DMS153 treated with DMSO at 0.1 percent for 48 hours (cell line): Measurements from ENCODE around the gene PPP1R16B.

ENCODE experiments used
- DNase-seq: peaks from one replicate; lab custom pipeline; 2025; ENCODE audit not compliant: unreplicated experiment; lab: John Stamatoyannopoulos, UW

PPP1R16B gene

DNA sequence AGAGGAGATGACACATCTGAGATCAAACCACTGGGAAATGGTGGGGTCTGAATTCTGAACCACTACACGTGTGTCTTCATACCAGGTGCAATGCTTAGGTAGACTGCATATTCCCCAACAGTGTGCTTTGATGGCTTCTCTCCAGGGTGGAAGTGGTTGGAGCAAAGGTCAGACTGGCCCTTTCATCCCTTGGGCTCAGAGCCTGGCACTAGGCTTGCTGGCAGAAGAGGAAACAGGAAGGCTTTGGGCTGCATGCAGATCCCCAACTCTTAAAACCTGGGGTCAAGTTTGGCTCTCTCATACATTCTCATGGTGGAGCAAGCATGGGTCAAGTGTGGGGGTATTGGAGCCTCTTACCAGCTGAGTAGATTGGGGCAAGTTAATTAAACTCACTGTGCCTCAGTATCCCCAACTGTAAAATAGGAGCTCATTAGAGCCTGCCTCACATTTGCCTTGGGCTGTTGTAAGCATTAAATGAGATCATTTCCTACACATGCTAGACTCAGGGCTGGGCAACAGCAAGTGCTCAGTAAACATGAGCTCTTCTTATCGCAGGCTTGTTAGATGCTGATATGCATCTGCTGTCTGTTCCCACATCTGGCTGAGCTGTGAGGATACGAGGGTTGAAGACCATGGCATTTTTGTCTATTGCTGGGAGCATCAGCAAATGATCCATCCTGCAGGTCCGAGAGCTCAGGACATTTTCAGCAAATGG is 69.1 kb downstream of the PPP1R16B start:
- DNase-seq, result no peak

DNA sequence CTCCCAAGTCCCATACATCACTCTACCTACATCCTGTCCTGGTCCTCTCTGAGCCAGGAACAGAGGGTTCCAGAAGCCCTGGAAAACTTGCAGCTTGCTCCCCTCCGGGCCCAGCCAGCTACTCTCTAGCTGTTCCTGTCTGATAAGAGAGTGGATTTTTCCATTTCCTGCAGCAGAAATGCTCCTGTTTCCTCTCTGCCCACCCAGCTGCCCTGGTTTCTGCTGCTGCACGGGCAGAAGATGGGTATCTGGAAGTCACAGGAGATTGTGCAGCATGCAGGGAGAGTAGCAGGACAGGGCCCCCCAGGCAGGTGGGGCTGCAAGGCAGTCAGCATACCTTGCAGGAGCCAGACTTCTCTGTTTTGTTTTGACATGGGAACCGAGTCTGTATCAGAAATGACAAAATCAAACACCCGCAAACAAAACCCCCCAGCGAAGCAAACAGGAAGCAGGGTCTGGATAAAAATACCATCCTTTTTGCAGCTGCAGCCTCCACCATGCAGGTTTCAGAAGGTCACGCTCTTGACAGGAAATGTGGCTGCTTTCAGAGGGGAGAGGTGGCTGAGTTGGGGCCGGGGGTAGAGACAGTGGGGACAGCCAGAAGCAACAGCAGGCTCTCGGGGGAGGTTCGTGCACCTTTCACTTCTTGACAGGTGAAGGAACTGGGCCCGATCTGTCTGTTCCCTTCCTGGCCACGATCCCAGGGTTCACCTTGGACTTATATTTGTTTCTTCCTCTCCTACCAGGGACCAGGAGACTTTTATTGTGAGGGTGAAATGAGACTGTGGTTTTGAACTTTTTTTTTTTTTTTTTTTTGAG is 69.9 kb downstream of the PPP1R16B start:
- DNase-seq, result no peak

DNA sequence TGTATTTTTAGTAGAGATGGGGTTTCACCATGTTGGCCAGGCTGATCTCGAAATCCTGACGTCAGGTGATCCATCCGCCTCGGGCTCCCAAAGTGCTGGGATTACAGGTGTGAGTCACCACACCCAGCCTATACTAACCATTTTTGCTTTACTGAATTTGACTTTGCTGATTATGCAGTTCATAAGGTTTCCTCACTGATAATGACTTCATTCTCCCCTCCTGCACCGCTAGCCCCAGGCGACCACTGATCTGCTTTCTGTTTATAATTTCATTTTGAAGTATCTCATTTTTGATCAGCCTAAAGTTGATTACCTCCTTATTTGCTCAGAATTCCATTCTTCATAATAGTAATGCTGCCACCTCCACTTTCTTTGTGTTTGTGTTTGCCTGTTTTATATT is 72.0 kb downstream of the PPP1R16B start:
- DNase-seq, result no peak

DNA sequence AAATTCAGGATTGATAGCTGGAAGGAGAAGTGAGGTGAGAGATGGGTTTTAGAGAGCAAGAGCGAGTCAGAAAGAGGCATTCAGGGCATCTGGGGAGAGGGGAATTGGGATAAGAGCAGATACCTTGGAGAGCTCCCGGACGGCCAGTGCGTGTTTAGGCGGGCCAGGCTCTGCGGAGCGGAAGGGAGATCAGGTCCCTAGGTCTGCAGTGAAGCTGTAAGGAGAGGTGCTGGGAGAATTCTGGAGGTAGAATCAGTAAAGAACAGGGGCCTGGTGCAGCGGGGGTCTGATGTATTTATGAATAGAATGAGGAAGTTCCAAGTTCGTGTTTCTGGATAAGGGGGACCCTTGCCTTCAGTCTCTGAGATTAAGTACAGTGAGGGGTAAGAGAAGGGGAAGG is 73.4 kb downstream of the PPP1R16B start:
- DNase-seq, result no peak

DNA sequence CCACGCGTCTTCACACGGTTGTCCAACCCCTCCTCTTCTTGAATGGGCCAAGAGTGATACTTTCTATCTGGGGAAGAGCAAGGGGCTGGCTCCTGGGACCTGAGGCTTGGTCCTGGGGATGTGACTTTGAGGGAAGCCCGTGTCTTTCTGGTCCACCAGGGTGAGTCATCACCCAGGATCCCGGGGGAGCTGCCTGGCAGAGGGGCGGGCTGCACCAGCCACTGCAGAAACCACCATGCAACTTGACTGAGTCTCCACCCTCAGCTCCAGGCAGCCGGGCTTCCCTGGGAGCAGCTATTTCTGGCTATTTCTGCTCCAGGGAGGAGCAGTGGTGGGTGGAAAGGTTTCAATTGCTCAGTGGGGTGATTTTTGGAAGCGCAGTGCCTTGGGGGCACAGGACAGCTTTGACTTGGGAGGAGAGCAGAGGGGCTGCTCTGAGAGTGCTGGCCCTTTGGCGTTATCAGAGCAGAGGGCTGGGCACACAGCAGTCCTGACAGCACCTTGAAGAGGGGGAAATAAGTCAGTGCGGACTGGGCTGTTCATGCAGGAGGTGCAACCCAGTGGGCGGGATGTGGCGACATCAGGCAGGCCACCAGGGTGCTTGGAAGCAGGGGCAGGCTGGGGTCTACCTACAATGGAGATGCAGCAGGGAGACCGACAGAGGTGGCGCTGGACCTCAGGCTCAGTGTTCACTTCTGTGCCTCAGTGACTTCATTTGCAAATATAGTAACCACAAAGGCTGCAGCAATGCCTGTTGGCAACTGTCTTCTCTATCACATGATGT is 75.6 kb downstream of the PPP1R16B start:
- DNase-seq, result no peak

DNA sequence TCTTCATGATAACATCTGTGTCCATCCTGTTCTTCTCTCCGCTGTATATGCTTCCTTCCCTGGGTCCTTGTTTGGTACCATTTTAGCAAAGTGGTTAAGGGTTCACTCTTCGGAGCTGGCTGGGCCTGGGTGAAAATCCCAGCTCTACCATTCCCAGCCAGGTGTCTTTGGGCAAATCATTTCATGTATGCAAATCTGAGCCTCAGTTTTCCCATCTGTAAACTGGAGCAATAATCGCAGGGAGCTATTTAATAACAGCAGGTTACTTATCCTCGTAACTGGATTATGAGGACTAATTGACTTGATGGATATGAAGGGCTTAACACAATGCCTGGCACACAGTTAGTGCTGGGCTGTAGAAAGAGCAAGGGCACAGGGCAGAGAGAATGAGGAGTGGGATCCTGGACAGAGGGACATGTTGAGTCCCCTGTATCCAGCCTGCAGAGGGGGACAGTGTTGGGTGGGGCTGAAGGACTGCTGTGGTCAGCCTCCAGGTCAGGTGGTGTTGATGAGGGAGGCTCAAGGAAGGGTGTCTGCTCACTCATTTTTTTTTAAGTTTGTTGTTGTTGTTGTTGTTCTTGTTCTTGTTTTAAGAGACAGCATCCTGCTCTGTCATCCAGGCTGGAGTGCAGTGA is 76.4 kb downstream of the PPP1R16B start:
- no peak for DNase-seq

DNA sequence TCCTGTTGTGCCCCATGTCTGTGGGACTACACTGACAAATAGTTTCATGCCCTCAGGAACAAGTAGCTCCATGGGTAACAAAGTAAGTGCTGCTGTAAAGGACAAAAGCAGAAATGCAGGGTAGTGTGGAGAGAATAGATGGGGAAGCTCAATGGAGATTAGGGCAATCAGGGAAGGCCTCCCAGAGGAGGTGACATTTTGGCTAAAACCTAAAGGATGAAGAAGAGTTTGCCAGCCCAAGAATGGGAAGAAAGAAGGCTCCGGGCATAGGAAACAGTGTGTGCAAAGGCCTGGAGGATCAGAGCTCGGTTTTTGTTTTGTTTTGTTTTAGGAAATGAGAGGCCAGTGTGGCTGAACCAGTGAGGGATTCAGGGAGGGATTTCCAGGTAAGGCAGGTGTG is 77.1 kb downstream of the PPP1R16B start:
- DNase-seq, result no peak

DNA sequence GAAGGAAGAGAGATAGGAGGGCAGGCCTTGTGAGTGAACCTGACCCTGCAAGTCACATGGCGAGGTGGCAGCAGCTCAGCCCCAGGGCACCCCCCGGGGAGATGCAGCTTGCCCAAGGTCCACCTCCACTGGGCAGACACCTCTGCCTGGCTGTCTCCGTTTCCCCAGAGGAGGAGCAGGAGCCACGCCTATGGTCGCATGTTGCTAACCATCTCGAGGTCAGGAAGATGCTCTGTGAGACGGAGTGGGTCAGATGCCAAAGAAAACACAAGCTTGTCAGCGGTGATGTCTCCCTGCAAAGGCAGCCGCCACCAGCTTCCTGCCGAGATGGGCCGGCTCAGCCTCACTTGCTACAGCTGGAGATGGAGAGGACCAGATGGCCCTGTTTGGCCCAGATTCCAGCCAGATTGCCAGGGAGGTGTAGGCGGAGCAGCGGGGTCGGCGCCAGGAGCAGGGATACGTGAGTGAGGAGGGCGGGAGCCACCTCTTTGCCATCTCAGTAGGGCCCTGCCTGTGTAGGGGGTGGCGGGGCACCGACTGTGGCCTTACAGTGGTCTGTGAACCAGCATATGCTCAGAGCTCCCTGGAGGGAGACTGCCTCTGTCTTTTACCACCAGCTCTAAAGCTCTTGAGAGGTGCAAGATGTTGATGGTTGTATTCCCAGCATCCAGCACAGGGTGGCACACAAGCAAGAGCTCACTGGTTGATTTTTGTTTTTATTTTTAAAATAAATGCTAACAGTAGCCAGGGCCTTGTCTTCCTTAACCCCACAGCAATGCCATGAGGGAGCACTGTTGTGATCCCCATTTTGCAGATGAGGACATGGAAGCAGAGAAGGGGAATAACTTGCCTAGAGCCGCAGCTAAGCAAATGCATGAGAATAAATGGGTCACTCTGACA is 77.8 kb downstream of the PPP1R16B start:
- DNase-seq, result no peak

DNA sequence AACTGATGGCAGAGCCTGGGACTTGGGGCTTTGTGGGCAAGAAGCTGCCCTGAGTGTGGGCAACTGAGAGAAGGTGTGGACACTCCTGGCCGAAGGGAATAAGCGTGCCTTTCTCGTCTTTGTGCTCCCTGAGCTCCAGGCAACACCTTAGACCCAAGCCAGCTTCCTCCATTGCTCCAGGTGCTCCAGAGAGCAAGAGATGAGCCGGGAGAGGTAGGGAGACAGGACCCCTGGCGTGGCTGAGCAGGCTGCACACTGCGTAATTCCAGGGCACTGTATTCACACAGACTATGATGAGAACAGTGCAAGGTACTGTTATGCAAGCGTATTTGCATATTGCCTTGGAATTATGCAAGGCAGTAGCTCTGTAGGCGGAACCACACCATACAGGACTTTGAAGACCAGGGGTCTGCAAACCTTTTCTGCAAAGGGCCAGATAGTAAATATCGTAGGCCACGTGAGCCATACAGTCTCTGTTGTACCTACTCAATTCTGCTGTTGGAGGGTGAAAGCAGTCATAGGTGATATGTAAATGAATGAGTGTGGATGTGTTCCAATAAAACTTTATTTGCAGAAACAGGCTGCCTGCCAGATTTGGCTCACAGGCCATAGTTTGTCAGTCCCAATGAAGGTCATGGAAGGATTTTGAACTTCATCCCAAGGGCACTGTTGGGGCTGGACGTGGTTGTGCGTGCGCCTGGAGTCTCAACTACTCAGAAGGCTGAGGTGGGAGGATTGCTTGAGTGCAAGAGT is 78.7 kb downstream of the PPP1R16B start:
- DNase-seq, result no peak

DNA sequence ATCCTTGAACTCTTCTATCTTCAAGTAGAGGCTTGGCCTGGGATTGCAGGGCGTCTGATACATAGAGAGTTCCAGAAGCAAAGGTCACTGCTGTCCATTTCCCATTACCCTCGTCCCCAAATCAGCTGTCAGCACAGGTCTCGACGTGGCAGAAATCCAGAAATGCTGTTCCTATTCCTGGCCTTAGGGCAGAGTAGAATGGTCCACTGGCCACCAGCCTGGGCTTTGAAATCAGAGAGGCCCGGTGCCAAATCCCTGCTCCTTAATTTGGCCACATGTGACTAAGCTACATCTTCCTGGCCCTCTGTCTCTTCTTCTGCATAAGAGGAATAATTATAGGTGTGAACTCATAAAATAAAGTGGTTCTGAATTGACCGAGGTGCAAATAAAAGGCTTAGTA is 79.9 kb downstream of the PPP1R16B start:
- no peak for DNase-seq

DNA sequence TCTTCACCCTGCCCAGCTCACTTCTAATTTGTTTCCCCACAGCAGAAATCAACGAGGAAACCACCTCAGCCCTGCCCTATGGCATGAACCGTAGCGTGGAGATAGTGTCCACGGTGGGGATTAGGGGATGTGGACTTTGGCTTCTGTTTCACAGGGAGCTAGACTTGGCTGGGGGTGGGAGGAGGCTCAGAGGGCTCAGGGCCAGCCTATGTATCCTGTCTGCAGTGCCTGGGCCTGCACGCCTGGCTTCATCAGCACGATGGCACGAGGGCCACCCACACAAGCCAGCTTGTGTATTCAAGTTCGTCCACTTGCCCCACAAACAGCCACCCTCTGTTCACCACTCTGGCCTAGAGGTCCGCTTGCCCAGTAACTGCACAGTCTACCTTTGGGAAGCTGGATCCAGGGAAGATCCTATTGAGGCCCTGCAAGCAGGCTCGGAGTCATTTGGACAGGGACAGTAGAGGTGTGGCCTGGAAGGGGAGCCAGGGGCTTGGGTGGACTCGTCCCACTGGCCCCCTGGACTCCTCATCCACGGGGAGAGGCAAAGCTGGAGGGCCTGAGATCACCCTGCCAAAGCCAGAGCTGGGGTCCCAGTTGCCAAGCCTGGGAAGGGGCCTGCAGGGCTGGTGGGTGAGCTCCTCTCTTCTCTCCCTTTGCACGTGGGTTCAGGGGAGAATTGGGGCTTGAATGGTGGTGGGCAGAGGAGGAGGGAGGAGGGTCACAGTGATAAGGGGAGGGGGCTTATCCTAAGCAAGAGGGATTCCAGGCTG is 82.7 kb downstream of the PPP1R16B start:
- DNase-seq, result no peak

DNA sequence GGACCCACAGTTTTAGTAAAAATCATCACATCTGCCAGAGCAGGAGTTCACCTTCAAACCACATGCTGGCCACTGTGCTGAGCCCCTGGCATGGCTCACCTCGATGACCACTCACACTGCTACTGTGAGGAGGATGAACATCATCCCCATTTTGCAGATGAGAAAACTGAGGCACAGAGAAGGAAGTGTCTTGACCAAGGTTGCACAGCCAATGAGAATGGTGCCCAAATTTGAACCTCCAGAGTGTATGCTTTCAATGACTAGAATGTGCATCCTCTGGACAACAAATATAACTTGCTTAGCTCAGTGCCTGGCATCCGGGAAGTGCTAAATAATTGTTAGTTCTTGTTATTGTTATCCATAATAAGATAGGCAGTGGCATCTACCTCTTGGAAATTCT is 83.6 kb downstream of the PPP1R16B start:
- DNase-seq, result no peak

DNA sequence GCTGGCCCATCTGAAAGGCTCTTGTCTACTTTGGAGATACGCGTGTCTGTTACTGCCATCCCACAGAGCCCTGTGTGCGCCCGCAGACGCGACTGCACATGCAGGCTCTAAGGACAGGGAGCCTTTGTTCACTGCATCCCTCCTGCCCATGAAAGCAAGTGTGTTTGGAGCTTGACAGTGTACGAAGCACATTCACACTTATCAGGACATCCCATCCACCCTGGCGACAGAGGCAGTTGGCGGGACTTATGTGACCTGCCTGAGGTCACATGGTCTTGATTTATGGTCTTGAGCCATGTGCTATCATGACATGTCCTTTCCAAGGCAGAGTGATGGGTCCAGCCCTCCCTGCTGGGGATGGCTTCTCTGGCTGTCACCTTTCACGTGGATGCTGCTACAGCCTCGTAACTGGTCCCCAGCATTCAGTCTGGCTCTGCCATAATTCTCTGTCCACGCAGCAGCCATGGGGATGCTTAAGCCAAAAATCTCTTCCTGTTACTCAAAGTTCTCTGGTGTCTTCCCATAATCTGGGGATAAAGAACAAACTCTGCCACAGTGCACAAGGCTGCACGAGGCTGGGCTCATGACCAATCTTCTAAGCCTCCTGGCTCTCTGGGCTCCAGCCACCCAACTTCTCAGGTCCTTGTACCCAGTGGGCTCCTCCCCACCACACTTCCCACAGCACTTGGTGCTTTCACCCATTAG is 84.4 kb downstream of the PPP1R16B start:
- DNase-seq, result no peak

DNA sequence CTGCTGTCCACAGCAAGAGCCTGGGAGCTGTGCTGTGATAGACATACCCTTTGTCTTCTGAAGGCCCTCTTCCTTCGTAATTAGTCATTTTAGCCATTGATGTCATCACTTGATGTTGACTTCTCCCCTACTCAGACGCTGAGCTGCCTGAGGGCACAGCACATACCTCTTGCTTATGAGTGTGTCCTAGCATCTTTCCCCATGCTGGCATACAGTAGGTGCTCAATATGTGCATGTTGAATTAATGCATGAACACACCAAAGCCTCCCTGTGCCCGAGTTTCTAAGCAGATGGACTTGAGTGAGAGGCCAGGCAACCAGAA is 85.0 kb downstream of the PPP1R16B start:
- no peak for DNase-seq

DNA sequence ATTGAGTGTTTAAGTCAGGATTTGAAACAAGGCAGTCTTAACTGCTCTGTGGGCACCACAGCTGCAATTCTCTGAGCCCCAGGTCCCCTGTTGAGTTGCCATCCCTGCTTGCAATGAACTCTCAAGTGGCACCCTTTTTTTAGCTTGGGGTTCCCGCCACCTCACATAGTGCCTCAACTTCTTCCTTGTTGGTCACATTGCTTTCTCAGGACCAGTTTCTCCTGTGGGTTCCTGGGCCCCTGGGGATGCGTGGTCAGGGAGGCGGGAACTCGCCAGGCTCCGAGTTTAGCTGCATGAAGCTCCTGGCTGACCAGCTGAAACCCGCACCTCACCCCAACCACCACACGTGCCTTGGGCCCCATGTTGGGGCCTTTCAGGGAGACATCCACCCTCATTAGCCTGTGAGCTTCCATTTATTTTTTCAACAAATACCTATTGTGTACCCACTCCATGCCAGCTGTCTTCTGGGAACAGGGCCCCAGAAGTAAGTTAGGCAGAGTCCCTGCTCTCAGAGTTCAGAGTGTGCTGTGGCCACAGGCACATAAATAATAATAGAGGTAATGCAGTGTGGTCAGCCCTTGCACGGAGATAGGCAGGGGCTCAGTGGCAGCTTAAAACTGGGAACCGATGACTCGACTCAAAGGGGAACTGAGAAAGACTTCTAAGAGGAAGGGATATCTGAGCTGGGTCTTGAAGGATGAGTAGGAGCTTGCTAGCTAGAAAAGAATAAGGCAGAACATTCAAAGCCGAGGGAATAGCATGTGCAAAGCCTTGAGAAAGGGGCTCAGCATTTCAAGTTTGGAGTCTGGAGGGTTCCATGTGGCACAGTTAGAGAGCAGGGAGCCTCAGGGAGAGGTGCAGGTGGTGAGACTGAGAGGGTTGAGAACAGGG is 86.8 kb downstream of the PPP1R16B start:
- DNase-seq, result no peak

DNA sequence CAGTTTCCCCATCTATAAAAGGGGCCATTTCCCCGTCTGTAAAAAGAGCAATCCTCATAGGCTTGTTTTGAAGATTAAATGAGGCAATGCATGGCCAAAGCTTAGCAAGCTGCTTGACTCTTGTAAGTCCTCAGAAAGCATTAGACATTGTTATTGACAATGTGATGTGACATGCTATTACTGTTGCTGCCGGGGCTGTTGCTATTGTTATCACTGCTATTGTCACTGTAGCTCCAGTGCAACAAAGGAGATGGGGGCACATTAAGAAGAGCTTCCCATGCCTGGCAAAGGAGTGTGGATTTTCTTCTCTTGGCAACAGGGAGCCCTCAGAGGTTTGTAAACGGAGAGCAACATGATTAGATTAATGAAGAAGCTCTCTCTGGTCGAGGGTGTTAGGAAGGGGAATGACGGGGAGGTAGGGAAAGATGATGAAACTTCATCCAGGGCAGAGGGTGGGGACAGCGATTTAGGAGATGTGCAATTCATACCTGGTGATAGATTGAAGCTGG is 87.6 kb downstream of the PPP1R16B start:
- peak; percentile 7 for DNase-seq

DNA sequence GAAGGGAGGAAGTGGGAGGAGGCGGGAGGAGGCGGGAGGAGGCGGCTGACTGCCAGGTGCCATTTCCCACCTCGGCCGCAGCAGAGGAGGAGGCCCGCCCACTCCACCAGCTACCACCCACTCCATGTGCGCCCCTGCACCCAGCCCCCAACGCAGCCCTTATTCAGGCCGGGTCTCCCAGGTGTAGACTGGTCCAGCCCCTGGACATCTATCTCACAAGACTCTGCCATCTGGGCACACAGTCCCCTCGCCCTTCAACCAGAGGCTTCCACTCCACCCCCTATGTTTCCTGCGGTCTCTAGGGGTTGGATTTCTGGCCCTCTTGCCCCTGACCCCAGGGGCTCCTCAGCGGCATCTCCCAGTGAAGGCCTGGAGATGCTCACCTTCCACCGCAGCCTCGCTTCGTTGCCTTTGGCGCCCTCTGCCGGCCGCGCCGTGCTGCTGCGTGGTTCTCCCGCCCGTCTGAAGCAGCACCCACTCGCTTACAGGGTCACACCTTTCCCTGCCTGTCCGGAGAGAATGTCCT is 88.1 kb downstream of the PPP1R16B start:
- DNase-seq, result peak; percentile 58
